ENCODE measurements around the gene WT1. TPM values are rescaled to one million over a fixed set of nuclear protein-coding genes. Genes with fewer than 3 reads are reported as not detected.

WT1 gene
- total RNA-seq, 1 experiment from 2014 or later: 4.7 TPM

GRCh38 chr11:32420139-32420538 is 15.2 kb downstream of the WT1 start:
- BruUV-seq (replicated peaks): no TSS peak
- ChIA-PET POLR2A (no interaction called here), CTCF (no interaction called here)
- no peak for DNase-seq
- H3K9me3 Mint-ChIP-seq (ENCODE audit: unreplicated experiment): no peaks in the 10 kb centered on the region
- no peaks in the 10 kb centered on the region for H3K4me1 Mint-ChIP-seq (ENCODE audit: low read depth, unreplicated experiment)
- H3K4me3 Mint-ChIP-seq (ENCODE audit: unreplicated experiment): no peak overlapping the region
- no peak overlapping the region for H3K27ac Mint-ChIP-seq (ENCODE audit: unreplicated experiment)
- Histone ChIP-seq H3K4me1 (no peaks in the 10 kb centered on the region), H3K27me3 (replicated peaks; ENCODE audit: control insufficient read depth, insufficient read depth, low read length) (no peaks in the 10 kb centered on the region), H3K4me3 (ENCODE audit: low read depth, low read length) (no peak overlapping the region), H3K9me3 (no peaks in the 10 kb centered on the region), H3K36me3 (ENCODE audit: control insufficient read depth, insufficient read depth, low read length) (no peaks in the 10 kb centered on the region)
- intact Hi-C loops (cut with micrococcal nuclease; ENCODE audit: unreplicated experiment): no loop called here
- H3K27me3 Mint-ChIP-seq (ENCODE audit: insufficient read depth, unreplicated experiment): no peaks in the 10 kb centered on the region
- no peak for TF ChIP-seq CTCF (IDR thresholded peaks at IDR 0.05; ENCODE audit: insufficient read depth in 1 of 2, low read depth in 1 of 2, low read length in 1 of 2, severe bottlenecking in 1 of 2, unreplicated experiment in 1 of 2)
- H3K36me3 Mint-ChIP-seq (ENCODE audit: insufficient read depth, unreplicated experiment): no peaks in the 10 kb centered on the region

GRCh38 chr11:32418836-32419235 is 16.5 kb downstream of the WT1 start:
- Histone ChIP-seq H3K27me3 (replicated peaks; ENCODE audit: control insufficient read depth, insufficient read depth, low read length) (no peaks in the 10 kb centered on the region), H3K9me3 (no peaks in the 10 kb centered on the region), H3K4me1 (no peaks in the 10 kb centered on the region), H3K36me3 (ENCODE audit: control insufficient read depth, insufficient read depth, low read length) (no peaks in the 10 kb centered on the region), H3K4me3 (ENCODE audit: low read depth, low read length) (no peak overlapping the region)
- ChIA-PET CTCF (interaction anchor here (0.6 kb wide), 1 partner anchor 41 kb away, joined by 3 read pairs; no protein-coding TSS in a partner anchor), POLR2A (no interaction called here)
- Mint-ChIP-seq H3K4me3 (ENCODE audit: unreplicated experiment) (no peak overlapping the region), H3K27ac (ENCODE audit: unreplicated experiment) (no peak overlapping the region), H3K27me3 (ENCODE audit: insufficient read depth, unreplicated experiment) (no peaks in the 10 kb centered on the region), H3K36me3 (ENCODE audit: insufficient read depth, unreplicated experiment) (no peaks in the 10 kb centered on the region), H3K4me1 (ENCODE audit: low read depth, unreplicated experiment) (no peaks in the 10 kb centered on the region), H3K9me3 (ENCODE audit: unreplicated experiment) (no peaks in the 10 kb centered on the region)
- no peak for DNase-seq
- BruUV-seq (replicated peaks): no TSS peak
- intact Hi-C loops (cut with micrococcal nuclease; ENCODE audit: unreplicated experiment): no loop called here
- TF ChIP-seq CTCF (IDR thresholded peaks at IDR 0.05; ENCODE audit: insufficient read depth in 1 of 2, low read depth in 1 of 2, low read length in 1 of 2, severe bottlenecking in 1 of 2, unreplicated experiment in 1 of 2): no peak

GRCh38 chr11:32417806-32418205 is 17.5 kb downstream of the WT1 start:
- H3K36me3 Mint-ChIP-seq (ENCODE audit: insufficient read depth, unreplicated experiment): no peaks in the 10 kb centered on the region
- intact Hi-C loops (cut with micrococcal nuclease; ENCODE audit: unreplicated experiment): no loop called here

More at GRCh38 chr11:32417806-32418205, 17.5 kb downstream of the WT1 start:
- no peaks in the 10 kb centered on the region for H3K4me1 ChIP-seq
- H3K36me3 ChIP-seq (ENCODE audit: control insufficient read depth, insufficient read depth, low read length): no peaks in the 10 kb centered on the region
- H3K9me3 ChIP-seq: no peaks in the 10 kb centered on the region
- Mint-ChIP-seq H3K27me3 (ENCODE audit: insufficient read depth, unreplicated experiment) (no peaks in the 10 kb centered on the region), H3K27ac (ENCODE audit: unreplicated experiment) (no peak overlapping the region), H3K4me3 (ENCODE audit: unreplicated experiment) (no peak overlapping the region), H3K9me3 (ENCODE audit: unreplicated experiment) (no peaks in the 10 kb centered on the region), H3K4me1 (ENCODE audit: low read depth, unreplicated experiment) (no peaks in the 10 kb centered on the region)
- ChIA-PET CTCF (no interaction called here), POLR2A (no interaction called here)
- TF ChIP-seq CTCF (IDR thresholded peaks at IDR 0.05; ENCODE audit: insufficient read depth in 1 of 2, low read depth in 1 of 2, low read length in 1 of 2, severe bottlenecking in 1 of 2, unreplicated experiment in 1 of 2): no peak
- BruUV-seq (replicated peaks): no TSS peak
- DNase-seq: no peak
- H3K27me3 ChIP-seq (replicated peaks; ENCODE audit: control insufficient read depth, insufficient read depth, low read length): no peaks in the 10 kb centered on the region
- H3K4me3 ChIP-seq (ENCODE audit: low read depth, low read length): no peak overlapping the region

All from Caco-2 (cell line).